Spleen (tissue), 7 donors: Measurements from ENCODE around the gene PALLD.

ENCODE experiments used
- POLR2A ChIP-seq, 3 donors: fragments of 450-650 bp; IDR thresholded peaks; one replicate each; pipeline ENCODE4 v1.5.1; 2017; ENCODE audit warnings: antibody characterized with exemption in 3 of 3, mild to moderate bottlenecking in 1 of 3
- TF ChIP-seq, protein P1 (sequence below), 11 experiments: fragments of 200-600 bp in 7 of 11; fragments of 450-650 bp in 4 of 11; sonication (generic) in 4 of 11; IDR thresholded peaks in 8 of 11; conservative IDR thresholded peaks in 3 of 11; 1 replicate in 7 of 11; 2 replicates in 4 of 11; pipeline versions ENCODE4 v1.4.0 to v1.8.0; 2016 to 2021; ENCODE audit warnings: antibody characterized with exemption in 11 of 11, inconsistent platforms in 4 of 11, mild to moderate bottlenecking in 1 of 11
- donor health status: DM: no; HTN: no; CAD: no; lungs with moderate emphysema.
- donor health status: DM: no; HTN: no; CAD: no.
- donor health status: DM: no; HTN: no; CAD: no.

DNA sequence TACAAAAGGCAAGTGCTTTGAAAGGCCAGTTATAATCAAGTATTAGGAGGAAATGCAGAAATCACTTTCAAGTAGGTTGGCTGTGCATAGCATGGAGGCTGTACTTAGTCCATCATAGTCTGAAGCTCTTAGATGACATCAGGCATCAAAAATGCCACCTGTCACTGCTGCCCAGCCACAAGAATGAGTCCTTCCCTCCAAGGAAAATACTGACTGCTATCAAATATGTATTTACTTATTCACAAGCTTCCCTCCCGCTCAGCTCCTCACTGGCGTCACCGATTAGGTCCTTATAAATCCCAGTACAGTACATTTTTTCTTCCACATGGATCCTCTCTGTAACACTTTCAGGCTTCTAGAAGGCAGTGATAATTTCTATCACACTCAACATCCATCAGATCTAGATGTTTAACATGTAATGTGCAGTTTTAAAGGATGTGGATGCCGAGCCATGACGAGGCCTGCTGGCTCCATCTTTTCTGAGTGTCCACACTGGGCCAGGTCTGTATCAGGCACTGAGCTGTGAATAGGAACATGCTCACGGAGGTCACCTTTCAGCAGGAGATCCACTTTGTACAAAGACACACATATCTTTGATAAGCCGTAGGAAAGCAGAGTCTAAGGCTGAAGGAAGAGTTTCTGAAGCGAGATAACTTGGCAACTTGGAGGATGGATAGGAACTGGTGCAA lies 121.9 kb downstream of the PALLD start:
- TF ChIP-seq, protein P1, sequence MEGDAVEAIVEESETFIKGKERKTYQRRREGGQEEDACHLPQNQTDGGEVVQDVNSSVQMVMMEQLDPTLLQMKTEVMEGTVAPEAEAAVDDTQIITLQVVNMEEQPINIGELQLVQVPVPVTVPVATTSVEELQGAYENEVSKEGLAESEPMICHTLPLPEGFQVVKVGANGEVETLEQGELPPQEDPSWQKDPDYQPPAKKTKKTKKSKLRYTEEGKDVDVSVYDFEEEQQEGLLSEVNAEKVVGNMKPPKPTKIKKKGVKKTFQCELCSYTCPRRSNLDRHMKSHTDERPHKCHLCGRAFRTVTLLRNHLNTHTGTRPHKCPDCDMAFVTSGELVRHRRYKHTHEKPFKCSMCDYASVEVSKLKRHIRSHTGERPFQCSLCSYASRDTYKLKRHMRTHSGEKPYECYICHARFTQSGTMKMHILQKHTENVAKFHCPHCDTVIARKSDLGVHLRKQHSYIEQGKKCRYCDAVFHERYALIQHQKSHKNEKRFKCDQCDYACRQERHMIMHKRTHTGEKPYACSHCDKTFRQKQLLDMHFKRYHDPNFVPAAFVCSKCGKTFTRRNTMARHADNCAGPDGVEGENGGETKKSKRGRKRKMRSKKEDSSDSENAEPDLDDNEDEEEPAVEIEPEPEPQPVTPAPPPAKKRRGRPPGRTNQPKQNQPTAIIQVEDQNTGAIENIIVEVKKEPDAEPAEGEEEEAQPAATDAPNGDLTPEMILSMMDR (IDR thresholded peaks at IDR 0.05 in 8 of 11, conservative IDR thresholded peaks at IDR 0.05 in 3 of 11) = no peak
- no peak for TF ChIP-seq POLR2A (IDR thresholded peaks at IDR 0.05)
